Measurements from ENCODE around the gene PDS5A. TPM values are rescaled to one million over a fixed set of nuclear protein-coding genes. Genes with fewer than 3 reads are reported as not detected.
"Not testable (repeated sequence)": the region's sequence is repeated elsewhere in the genome, so short reads cannot be mapped to it uniquely, and the experiment has no call there.

The PDS5A gene
- total and polyA plus RNA-seq, 10 donors = 17.9 to 90.7 (median 71.3) TPM

DNA sequence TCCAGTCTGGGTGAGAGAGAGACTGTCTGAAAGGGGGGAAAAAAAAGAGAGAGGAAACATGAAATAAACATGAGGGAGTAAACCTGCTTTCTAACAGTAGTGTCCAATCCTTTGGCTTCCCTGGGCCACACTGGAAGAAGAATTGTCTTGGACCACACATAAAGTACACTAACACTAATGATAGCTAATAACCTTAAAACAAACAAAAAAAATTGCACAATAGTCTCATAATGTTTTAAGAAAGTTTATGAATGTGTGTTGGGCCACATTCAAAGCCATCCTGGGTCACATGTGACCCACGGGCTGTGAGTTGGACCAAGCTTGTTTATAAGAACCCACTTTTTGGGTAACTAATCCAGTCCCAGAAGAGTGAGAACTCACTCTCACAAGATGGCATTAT lies 30.3 kb downstream of the PDS5A start:
- Histone ChIP-seq H3K4me3 (no peak overlapping the region), H3K9me3 (no peaks in the 10 kb centered on the region), H3K27me3 (replicated peaks in 1 of 7) (no peaks in the 10 kb centered on the region), H3K36me3 (no peaks in the 10 kb centered on the region), H3K4me1 (peaks cover 5 to 89% (median 46%) of the 10 kb centered on the region in 6 donors), H3K27ac (peak overlapping the region in 7 of 8 donors; percentile 64 to 88 (median 83))
- TF ChIP-seq POLR2A (IDR thresholded peaks at IDR 0.05) (no peak), POLR2AphosphoS5 (IDR thresholded peaks at IDR 0.05) (no peak)
- TF ChIP-seq, protein P1, sequence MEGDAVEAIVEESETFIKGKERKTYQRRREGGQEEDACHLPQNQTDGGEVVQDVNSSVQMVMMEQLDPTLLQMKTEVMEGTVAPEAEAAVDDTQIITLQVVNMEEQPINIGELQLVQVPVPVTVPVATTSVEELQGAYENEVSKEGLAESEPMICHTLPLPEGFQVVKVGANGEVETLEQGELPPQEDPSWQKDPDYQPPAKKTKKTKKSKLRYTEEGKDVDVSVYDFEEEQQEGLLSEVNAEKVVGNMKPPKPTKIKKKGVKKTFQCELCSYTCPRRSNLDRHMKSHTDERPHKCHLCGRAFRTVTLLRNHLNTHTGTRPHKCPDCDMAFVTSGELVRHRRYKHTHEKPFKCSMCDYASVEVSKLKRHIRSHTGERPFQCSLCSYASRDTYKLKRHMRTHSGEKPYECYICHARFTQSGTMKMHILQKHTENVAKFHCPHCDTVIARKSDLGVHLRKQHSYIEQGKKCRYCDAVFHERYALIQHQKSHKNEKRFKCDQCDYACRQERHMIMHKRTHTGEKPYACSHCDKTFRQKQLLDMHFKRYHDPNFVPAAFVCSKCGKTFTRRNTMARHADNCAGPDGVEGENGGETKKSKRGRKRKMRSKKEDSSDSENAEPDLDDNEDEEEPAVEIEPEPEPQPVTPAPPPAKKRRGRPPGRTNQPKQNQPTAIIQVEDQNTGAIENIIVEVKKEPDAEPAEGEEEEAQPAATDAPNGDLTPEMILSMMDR (IDR thresholded peaks at IDR 0.05 in 8 of 11, conservative IDR thresholded peaks at IDR 0.05 in 3 of 11) = no peak
- no peak for DNase-seq
- intact Hi-C loops (cut with DNase I; ENCODE audit: low total_unique reads) = no loop called here
- 70 to 93% (median 82%) methylated on average over 1 of the region's 1 CpG for WGBS, 5 donors

DNA sequence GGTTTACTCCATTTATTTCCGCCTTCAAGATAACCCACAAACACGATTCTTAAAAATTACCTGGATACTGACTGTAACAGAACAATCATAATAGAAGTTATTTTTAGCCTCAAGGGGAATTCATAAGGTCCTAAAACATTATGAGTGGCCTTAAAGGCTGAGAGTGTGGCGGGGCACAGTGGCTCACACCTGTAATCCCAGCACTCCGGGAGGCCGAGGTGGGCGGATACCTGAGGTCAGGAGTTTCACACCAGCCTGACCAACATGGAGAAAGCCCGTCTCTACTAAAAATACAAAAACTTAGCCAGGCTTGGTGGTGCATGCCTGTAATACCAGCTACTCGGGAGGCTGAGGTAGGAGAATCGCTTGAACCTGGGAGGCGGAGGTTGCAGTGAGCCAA lies 33.5 kb downstream of the PDS5A start:
- 89 to 96% (median 91%) methylated on average over 10 of the region's 10 CpGs for WGBS, 5 donors
- H3K4me3 ChIP-seq; H3K27me3 ChIP-seq (replicated peaks in 1 of 7); H3K36me3 ChIP-seq; intact Hi-C loops (cut with DNase I; ENCODE audit: low total_unique reads); DNase-seq; H3K27ac ChIP-seq; H3K9me3 ChIP-seq: not testable (repeated sequence)
- H3K4me1 ChIP-seq = peaks cover 5 to 95% (median 54%) of the 10 kb centered on the region in 6 donors

DNA sequence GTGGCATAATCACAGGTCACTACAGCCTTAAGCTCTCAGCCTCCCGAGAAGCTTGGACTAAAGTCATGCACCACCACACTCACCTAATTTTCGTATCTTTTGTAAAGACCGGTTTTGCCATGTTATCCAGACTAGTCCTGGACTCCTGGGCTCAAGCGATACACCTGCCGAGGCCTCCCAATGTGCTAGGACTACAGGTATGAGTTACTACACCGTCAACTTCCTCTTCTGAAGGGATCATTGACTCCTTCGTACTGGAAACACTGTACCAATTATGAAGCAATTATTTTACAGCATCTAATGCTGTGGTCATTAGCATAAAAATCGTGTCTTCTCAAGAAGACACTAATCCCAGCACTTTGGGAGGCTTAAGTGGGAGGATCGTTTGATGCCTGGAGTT lies 35.2 kb downstream of the PDS5A start:
- TF ChIP-seq POLR2A (IDR thresholded peaks at IDR 0.05) = no peak
- TF ChIP-seq, protein P1 (IDR thresholded peaks at IDR 0.05 in 8 of 11, conservative IDR thresholded peaks at IDR 0.05 in 3 of 11) = no peak
- 66 to 75% (median 71%) methylated on average over 9 of the region's 9 CpGs for WGBS, 5 donors
- intact Hi-C loops (cut with DNase I; ENCODE audit: low total_unique reads) = no loop called here
- H3K36me3 ChIP-seq = peaks cover 0 to 10% (median 0%) of the 10 kb centered on the region in 6 donors
- no peak overlapping the region for H3K4me3 ChIP-seq
- peak overlapping the region in 2 of 8 donors; percentile 11 to 14 for H3K27ac ChIP-seq
- DNase-seq = no peak
- H3K9me3 ChIP-seq = no peaks in the 10 kb centered on the region
- H3K4me1 ChIP-seq = peaks cover 5 to 97% (median 54%) of the 10 kb centered on the region in 6 donors
- H3K27me3 ChIP-seq (replicated peaks in 1 of 7) = no peaks in the 10 kb centered on the region

DNA sequence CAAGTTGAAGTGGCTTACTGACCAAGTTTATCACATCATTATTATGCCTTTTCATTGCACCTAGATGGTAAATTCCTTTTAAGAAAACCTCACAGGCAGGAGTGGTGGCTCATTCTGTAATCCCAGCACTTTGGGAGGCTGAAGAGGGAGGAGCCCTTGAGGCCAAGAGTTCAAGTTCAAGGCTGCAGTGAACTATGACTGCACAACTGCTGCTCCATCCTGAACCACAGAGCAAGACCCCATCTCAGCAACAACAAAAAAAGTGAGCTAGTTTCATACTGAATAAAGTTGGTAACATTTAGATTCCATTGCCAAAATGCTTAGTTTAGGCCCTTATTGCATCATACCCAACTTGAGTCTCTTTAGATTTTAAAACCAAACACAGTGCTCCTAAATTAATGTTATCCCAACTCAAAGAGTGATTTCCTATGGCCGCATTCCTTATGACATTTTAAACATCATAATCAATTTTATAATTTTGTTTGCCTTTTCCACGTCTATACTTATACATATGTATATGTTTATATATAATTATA lies 36.0 kb downstream of the PDS5A start:
- TF ChIP-seq, protein P1 (IDR thresholded peaks at IDR 0.05 in 8 of 11, conservative IDR thresholded peaks at IDR 0.05 in 3 of 11) = no peak
- no peak for TF ChIP-seq POLR2A (IDR thresholded peaks at IDR 0.05)
- TF ChIP-seq POLR2AphosphoS5 (IDR thresholded peaks at IDR 0.05) = no peak
- no peaks in the 10 kb centered on the region for H3K27me3 ChIP-seq (replicated peaks in 1 of 7)
- no peak overlapping the region for H3K27ac ChIP-seq
- H3K4me1 ChIP-seq = peaks cover 8 to 97% (median 51%) of the 10 kb centered on the region in 6 donors
- no peaks in the 10 kb centered on the region for H3K9me3 ChIP-seq
- DNase-seq = no peak
- H3K4me3 ChIP-seq = no peak overlapping the region
- intact Hi-C loops (cut with DNase I; ENCODE audit: low total_unique reads) = no loop called here
- 83 to 94% (median 89%) methylated on average over 2 of the region's 2 CpGs for WGBS, 5 donors
- peaks cover 0 to 10% (median 0%) of the 10 kb centered on the region in 6 donors for H3K36me3 ChIP-seq
